PFSK-1 (cell line): ENCODE measurements around the gene GIPC1.

Experiments
- FOXP2 ChIP-seq: optimal IDR thresholded peaks from 2 replicates; pipeline ENCODE3; 2011; ENCODE audit warnings: borderline replicate concordance, control low read depth, inconsistent platforms; ENCODE audit not compliant: insufficient read depth; ENCODE audit errors: extremely low read length, extremely low read depth
- POLR2AphosphoS5 ChIP-seq: IDR thresholded peaks from 2 replicates; pipeline ENCODE4 v1.6.1; 2012; ENCODE audit warnings: low read depth, mild to moderate bottlenecking, control low read depth, low read length, moderate library complexity
- SIN3A ChIP-seq: IDR thresholded peaks from 2 replicates; pipeline ENCODE4 v1.6.1; 2012; ENCODE audit warnings: mild to moderate bottlenecking, low read length, moderate library complexity, borderline replicate concordance; ENCODE audit not compliant: insufficient read depth
- TAF1 ChIP-seq: IDR thresholded peaks from 2 replicates; pipeline ENCODE4 v1.6.1; 2012; ENCODE audit warnings: low read length, control low read depth, borderline replicate concordance; ENCODE audit not compliant: insufficient read depth
- TF ChIP-seq, protein P1 (sequence below), 2 experiments: IDR thresholded peaks; 2 replicates each; pipeline versions ENCODE4 v1.6.1 to v1.8.0; 2011 to 2012; ENCODE audit warnings: low read depth in 2 of 2, low read length in 2 of 2, control low read depth in 1 of 2, inconsistent platforms in 1 of 2, mild to moderate bottlenecking in 1 of 2, moderate library complexity in 1 of 2; ENCODE audit not compliant: insufficient read depth in 1 of 2

GIPC1 gene

DNA sequence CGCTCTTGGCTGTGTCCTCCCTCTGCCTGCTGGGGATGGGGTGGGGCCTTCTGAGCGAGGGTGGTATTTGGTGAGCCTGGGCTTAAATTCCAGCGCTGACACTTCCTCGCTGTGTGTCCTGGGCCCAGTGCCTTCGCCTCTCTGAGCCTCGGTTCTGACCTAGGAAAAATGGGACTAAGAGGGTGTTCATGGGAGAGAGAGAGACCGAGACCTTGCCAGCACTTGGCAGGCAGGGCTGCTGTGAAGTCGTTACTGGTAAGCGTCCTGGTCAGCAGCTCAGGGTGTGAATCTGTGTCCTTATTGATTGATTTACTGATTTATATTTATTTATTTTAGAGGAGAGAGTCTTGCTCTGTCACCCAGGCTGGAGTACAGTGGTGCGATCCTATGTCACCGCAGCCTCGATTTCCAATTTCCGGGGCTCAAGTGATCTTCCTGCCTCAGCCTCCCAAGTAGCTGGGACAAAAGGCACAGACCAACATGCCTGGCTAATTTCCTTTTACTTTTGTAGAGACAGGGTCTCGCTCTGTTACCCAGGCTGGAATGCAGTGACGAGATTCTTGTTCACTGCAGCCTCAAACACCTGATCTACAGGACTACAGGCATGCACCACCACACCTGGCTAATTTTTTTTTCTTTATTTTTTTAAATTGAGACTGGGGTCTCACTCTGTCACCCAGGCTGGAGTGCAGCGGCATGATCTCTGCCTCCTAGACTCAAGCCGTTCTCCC, 60.4 kb downstream of the GIPC1 start:
- no peak for TF ChIP-seq TAF1
- no peak for TF ChIP-seq POLR2AphosphoS5
- TF ChIP-seq, protein P1, sequence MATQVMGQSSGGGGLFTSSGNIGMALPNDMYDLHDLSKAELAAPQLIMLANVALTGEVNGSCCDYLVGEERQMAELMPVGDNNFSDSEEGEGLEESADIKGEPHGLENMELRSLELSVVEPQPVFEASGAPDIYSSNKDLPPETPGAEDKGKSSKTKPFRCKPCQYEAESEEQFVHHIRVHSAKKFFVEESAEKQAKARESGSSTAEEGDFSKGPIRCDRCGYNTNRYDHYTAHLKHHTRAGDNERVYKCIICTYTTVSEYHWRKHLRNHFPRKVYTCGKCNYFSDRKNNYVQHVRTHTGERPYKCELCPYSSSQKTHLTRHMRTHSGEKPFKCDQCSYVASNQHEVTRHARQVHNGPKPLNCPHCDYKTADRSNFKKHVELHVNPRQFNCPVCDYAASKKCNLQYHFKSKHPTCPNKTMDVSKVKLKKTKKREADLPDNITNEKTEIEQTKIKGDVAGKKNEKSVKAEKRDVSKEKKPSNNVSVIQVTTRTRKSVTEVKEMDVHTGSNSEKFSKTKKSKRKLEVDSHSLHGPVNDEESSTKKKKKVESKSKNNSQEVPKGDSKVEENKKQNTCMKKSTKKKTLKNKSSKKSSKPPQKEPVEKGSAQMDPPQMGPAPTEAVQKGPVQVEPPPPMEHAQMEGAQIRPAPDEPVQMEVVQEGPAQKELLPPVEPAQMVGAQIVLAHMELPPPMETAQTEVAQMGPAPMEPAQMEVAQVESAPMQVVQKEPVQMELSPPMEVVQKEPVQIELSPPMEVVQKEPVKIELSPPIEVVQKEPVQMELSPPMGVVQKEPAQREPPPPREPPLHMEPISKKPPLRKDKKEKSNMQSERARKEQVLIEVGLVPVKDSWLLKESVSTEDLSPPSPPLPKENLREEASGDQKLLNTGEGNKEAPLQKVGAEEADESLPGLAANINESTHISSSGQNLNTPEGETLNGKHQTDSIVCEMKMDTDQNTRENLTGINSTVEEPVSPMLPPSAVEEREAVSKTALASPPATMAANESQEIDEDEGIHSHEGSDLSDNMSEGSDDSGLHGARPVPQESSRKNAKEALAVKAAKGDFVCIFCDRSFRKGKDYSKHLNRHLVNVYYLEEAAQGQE (IDR thresholded peaks at IDR 0.05; ENCODE audit: insufficient read depth in 1 of 2, low read depth in 2 of 2, low read length in 2 of 2) = no peak
- no peak for TF ChIP-seq SIN3A
- TF ChIP-seq FOXP2 = no peak

DNA sequence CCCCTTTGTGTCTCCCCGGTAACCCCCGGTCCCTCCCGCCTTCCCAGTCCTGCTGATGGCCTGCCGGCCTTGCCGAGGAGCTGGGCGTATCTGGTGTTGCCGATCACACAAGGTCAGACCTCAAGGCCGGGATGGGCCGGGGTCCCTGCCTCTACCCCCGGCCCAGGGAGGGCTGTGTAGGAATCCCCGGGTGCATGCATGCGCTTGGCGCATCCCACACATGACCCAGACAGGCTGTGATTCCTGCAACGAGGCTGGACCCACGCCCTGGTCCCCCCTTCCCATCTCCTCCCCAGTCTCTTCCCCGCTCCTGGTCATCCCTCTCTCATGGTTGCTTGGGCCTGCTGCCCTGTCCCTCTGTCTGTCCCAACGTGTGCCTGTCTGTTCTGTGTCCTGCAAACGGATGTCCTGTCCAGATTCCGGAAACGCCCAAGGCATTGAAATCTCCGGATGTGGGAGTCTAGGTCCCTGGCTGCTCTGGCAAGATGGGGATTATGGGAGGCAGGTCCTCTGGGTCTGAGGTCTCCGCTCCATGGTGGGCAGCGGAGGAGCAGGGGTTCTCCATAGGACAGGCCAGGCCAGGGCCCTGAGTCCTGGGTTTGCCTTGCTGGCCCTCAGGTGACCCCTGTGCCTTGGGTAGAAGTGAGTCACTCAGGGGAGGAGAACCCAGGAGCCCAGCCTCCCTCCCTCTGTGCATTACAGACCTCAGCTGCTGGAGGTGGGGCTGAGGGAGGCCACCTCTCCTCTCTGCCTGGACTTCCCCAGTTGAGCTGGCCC, 61.2 kb downstream of the GIPC1 start:
- TF ChIP-seq POLR2AphosphoS5 (peak; percentile 70; the same call in 1 of the 2 replicates), TAF1 (0 out of 2 replicates have a peak, but pooled peaks have one; percentile 65), FOXP2 (peak; percentile 84), SIN3A (peak; percentile 74; the same call in 1 of the 2 replicates)
- TF ChIP-seq, protein P1 (IDR thresholded peaks at IDR 0.05; ENCODE audit: insufficient read depth in 1 of 2, low read depth in 2 of 2, low read length in 2 of 2) = 0 out of 4 replicates have a peak, but pooled peaks of 1 of the 2 experiments have one; percentile 19

DNA sequence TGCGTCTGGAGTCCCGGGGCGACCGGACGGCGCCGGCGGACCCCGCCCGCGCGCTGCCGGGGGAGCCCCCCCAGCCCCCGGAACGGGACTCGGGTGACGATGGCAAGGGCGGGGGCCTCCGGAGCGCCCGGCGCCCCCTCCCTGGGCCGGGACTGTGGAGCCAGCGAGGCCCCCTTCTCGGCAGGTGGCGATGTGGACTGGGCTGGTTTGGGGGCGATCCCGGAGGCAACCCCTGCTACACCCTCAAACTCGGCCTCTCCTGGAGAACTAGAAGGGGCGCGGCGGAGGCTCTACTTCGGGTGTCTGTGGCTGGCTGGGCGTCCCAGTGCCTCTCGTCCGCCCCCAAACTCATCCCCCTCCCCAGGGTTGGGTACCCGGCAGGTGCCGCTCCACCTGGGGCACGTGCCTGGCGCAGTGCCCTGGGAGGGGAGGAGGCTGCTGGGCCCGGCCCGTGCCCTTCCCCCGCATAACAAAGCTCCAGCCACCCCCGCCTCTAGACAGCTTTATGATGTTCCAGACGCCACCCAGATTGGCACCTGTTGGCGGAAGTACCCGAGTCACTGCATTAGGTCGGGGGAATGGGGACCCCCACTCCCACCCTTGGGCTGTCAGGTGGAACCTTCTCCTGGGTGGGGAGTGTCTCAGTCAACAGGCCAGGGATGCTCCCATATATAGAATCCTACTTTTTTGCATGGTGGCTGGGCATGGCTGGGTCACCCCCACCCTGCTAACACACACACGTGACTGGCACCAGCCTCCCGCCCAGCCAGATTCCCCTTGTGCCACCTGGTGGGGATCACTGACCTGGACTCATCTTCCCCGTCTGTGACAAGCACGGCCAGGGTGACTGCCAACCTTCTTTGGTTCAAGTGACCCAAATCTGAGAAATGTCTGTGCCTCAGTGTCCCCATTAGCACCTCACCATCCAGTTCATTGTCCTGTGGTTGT, 62.1 kb downstream of the GIPC1 start:
- TF ChIP-seq, protein P1 (IDR thresholded peaks at IDR 0.05; ENCODE audit: insufficient read depth in 1 of 2, low read depth in 2 of 2, low read length in 2 of 2) = no peak
- TF ChIP-seq SIN3A (no peak), POLR2AphosphoS5 (no peak), FOXP2 (no peak), TAF1 (no peak)

DNA sequence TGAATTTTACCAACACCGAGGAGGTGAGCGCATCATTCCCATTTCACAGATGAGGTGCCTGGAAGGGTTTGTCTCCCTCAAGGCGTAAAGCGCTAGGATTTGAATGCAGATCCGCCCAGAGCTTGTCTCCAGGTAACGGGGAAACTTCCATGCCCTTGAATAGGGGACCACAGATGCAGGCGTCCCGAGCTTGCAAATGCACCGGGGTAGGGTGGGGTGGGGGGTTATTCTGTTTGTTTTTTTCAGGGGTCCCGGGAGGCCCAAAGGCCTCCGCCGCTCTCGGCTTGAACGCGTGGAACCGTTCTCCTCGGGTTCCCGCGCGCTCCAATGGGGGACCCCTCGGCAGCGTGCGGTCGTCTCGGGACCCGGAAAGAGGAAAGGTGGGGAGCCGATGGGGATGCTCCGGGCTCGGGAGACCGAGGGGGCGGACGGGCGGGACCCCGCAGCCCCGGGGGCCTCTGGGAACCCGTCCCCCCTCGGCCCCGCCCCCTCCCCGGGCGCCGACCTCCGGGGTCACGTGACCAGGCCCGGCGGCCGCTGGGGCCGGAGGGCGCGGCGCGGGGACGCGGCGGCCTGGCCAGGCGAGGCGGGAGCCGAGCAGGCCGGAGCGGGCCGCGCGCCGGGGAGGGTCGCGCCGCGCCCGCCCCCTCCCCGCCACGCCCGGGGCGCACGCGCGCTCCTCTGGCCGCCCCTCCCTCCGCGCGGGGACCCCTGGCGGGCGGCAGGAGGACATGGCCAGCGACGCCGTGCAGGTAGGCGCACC, 63.0 kb downstream of the GIPC1 start, which contains the start of gene PKN1:
PKN1 (plus strand) TSS at position 516 of the 763 bp plus-strand sequence; CDS start at position 732, 216 bp downstream.
- TF ChIP-seq SIN3A (no peak; the same call in 1 of the 2 replicates), TAF1 (0 out of 2 replicates have a peak, but pooled peaks have one; percentile 43), POLR2AphosphoS5 (peak; percentile 62; the same call in 1 of the 2 replicates), FOXP2 (no peak)
- TF ChIP-seq, protein P1 (IDR thresholded peaks at IDR 0.05; ENCODE audit: insufficient read depth in 1 of 2, low read depth in 2 of 2, low read length in 2 of 2) = no peak
